HG03108 (cell line): ENCODE results near the gene GLT6D1.

Experiments used
- ATAC-seq: cut with Tn5 transposase; IDR thresholded peaks from one replicate; pipeline ENCODE4 v1.9.1; 2021; ENCODE audit warnings: moderate library complexity; ENCODE audit not compliant: unreplicated experiment

GLT6D1 gene

DNA sequence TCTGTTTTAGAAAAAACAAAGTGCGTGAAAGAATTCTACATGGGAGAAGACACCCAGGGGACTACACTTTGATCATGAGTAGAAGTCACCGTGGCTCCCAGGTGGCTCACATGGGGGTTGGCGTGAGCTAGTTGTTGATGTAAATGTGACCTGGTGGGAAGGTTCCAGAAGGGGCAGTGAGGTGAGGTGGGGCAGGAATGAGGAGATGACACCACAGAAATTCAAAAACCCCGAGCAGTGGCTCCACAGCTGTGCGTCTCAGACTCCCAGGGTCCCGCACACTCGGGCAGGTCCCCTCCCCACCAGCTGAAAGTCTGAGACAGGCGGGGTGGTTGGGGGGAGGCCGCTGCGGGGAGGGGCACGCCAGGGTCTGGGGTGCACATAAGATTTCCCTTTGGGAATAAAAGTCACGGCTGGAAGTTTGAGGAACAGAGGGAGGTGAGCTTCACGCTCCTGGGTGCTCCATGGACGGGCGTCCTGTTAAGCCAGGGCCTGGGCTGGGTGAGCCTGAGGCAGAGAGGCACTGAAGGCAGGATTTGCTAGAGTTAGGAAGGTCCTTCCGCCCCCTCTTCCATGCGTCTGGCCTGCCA lies 29.9 kb downstream of the GLT6D1 start:
- ATAC-seq = no peak

GRCh38 chr9:135608999-135609317 lies 30.4 kb downstream of the GLT6D1 start:
- ATAC-seq = no peak

GRCh38 chr9:135608294-135608998 lies 30.9 kb downstream of the GLT6D1 start:
- no peak for ATAC-seq

- no peak for ATAC-seq
Observed at GRCh38 chr9:135607401-135608293, 31.7 kb downstream of the GLT6D1 start.

- ATAC-seq = no peak
Observed at GRCh38 chr9:135606885-135607259, 32.5 kb downstream of the GLT6D1 start.

DNA sequence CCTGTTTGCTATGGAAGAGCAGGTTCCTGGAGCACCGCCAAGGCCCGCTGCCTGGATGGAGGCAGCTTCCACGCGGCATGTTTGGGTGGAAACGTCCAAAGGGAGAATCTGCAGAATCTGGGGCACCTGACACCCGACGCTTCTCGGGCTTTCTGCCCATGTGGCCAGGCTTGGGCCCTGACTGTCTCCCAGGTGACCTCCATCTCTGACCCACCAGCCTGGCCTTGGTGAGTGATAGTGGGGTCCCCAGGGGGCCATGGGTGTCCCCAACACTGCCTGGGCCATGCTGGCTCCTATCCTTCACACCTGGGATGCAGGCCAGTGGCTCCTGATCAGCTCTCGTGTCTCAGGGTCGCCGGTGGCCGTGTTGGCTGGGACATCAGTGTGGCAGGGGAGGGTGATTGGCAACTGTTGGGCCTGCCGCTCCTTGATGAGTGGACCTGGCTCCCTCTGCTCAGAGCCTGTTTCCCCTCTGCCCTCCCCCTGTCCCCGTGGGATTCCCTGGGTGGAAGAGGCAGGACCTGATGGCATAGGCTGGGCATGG lies 34.0 kb downstream of the GLT6D1 start:
- no peak for ATAC-seq

DNA sequence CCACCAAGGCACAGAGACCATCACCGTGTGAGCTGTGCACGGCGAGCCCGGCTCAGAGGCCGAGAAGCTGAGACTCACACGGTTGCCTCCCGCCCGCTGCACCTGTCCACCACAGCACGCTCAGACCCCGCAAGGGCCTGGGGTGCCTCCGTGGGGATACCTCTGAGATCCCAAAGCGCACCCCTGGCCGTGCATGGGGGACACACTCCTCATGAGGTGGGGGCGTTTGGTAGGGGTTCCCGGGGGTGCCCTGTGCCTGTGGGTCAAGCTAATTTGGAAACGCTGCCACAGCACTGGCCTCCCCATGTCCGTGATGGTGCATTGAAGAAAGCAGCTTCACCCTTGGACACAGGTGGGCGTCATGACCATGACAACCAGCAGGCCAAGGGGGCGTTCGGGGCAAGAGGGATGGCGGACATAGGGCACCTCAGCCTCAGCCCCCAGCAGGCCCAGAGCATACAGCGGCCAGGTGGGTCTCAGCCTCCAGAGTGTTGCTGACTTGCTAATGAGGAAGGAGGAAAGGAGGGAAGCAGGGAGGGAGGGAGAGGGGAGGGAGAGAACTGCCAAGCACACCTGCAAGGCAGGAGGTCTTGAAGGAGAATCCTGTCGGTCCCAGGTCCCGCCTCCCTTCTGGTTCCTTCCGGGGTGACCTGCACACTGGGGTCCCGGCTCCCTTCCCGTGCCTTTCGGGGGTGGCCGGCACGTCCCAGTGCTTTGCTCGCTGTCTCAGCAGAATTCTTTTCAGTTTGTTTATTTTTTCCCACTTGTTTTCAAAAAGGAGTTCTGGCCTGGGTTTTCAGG lies 34.7 kb downstream of the GLT6D1 start:
- ATAC-seq = no peak

DNA sequence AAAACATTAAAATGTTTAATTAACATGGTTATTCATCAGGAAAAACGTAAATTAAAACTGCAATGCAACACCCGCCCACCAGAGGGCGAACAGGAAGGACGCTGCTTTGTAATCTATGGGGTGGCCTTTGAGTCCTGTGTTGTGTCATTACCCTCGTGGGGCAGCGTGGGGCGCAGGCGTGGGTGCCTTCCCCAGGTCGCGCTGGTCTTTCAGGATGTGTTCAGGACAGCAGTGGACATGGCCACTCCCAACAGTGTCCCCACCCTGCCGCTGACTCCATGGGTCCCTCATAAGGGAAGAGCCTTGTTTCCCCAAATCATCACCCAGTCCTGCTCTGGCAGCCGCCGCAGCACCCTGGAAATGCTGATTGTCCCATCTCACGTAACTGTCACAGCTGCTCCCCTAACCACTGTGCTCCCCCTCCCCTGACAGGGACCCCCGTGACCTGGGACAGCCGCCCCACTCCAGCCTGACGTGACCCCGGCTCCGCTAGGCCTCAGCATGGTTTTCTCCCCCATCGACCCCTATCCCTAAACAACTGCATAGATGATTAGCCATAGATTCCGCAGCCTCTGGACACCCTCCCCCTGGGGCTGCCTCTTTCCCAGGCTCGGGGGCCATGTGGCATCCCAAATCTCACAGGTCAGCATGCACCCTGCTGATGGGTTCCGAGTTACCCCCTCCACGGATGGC lies 36.4 kb downstream of the GLT6D1 start:
- no peak for ATAC-seq

- ATAC-seq = no peak
Observed at GRCh38 chr9:135601988-135602387, 37.4 kb downstream of the GLT6D1 start.

DNA sequence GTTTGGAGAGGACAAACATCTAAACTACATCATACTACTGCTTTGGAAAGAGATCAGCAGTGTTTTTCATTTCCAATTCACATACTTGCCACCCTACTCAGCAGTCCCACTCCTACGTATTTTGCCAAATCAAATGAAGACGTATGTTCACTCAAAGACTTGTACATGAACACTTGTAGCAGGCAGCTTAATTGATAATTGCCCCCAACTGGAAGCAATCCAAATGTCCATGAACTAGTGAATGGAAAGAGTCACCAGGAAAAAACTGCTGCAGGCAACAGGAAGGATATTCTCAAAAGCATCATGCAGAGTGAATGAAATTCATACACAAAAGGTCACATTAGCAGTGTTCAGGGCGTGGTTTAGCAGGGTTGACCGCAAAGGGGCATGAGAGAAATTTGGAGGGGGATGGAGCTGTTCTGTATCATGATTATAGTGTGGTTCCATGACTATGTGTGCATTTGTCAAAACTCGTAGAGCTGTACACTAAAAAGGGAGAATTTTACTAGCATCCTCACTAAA lies 39.0 kb downstream of the GLT6D1 start:
- ATAC-seq = no peak

GRCh38 chr9:135596211-135596610 lies 43.1 kb downstream of the GLT6D1 start:
- no peak for ATAC-seq

DNA sequence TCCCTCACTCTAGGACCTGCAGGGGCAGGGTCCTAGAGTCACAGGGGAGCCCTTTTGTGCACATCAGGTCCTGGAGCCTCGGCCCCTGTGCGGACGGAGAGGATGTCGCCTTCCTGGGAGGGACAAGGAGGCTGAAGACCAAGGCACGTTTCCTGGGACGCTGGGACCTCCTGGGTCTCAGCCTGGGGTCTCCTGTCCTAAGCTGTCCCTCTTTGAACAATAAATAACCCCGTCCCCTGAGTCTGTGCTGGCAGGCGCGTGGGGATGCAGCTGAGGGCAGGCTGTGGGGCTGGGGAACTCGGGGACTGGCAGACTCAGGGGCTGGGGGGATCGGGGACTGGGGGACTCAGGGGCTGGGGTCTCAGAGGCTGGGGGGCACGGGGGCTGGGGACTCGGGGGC lies 46.7 kb downstream of the GLT6D1 start:
- ATAC-seq = no peak

- ATAC-seq = no peak
Observed at GRCh38 chr9:135592331-135592590, 47.1 kb downstream of the GLT6D1 start.

GRCh38 chr9:135591506-135592330 lies 47.6 kb downstream of the GLT6D1 start:
- no peak for ATAC-seq

DNA sequence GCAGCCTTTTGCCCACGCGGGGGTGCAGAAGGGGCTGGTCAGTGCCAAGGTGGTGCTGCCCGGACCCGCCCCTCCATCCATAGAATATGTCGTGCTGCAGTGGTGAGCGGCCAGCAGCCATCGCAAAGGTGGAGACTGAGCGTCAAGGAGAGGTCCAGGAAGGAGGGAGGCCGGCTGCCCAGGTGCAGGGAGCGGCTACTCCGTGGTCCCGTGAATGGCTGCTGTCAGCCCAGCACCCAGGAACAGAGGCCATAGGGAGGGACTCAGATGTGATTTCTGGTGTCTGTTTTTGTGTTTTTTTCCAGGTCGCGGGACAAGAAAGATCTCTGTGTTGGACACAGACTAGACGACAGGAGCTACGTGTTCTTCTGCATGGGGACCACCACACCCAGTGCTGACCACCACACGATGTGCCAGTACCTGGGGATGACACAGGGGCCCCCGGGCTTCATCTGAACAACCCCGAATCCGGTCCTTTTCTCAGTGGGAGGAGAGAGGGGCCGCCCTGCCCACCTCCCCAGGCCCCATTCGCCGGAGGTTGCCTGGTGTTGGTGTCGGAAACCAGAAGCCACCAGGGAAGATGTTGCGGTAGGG lies 48.8 kb downstream of the GLT6D1 start:
- no peak for ATAC-seq

- no peak for ATAC-seq
Observed at GRCh38 chr9:135589596-135590485, 49.5 kb downstream of the GLT6D1 start.

DNA sequence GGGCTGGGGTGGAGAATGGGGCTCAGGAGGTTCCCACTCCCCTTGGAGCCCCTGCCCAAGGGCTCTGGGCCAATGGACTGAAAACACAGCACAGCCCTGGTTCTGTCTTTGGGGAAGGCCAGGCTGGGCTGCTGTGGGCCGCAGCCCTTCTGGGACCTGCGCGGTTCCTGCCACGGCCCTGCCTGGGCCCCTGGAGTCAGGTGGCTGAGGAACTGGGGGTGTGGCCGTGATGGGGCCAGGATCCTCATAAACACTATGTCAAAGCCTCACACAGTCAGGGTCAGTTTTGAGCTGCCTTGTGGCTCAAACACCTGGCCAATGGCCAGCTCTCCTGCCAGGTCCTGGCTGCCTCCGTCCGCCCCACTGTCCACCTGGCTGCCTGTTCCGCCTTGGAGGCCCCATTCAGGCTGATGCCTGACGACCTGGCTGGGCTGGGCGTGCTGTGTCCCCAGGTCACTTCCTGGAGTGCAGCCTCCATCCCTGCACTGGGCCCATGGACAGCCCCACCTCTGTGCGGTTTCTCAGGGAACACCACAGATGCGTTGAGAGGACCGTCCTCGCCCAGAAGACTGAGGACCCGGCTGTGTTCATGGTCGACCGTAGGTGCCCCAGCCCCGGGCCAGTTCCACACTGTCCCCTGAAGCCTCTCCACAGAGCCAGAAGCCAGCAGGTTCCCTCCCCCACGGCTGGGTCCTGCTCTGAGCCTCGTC lies 50.3 kb downstream of the GLT6D1 start:
- no peak for ATAC-seq

DNA sequence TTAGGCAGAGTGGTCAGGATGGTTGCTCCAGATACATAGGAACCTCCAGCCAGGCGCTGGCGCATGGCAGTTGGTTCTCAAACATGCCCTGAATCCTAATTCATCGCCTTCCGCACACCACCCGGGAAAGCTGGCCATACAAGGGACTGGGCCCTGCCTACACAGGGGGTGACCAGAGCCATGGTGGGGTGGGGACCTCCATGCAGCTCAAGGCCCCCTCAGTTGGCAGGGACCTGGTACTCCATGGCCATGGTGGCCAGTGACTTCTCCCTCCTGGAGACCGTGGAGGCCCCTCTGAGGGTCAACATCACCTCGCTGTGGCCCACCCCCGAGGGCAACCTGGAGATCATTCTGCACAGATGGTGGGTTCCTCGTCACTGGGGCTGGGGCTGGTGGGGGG lies 51.0 kb downstream of the GLT6D1 start:
- no peak for ATAC-seq
